GM18508 (cell line): ENCODE data around the gene NFIC.
"Not testable (repeated sequence)": the region's sequence is repeated elsewhere in the genome, so short reads cannot be mapped to it uniquely, and the experiment has no call there.

ENCODE experiments used
- ATAC-seq: cut with Tn5 transposase; IDR thresholded peaks from one replicate; pipeline ENCODE4 v1.9.1; 2021; ENCODE audit warnings: moderate number of reproducible peaks; ENCODE audit not compliant: insufficient read depth, unreplicated experiment

The NFIC gene

DNA sequence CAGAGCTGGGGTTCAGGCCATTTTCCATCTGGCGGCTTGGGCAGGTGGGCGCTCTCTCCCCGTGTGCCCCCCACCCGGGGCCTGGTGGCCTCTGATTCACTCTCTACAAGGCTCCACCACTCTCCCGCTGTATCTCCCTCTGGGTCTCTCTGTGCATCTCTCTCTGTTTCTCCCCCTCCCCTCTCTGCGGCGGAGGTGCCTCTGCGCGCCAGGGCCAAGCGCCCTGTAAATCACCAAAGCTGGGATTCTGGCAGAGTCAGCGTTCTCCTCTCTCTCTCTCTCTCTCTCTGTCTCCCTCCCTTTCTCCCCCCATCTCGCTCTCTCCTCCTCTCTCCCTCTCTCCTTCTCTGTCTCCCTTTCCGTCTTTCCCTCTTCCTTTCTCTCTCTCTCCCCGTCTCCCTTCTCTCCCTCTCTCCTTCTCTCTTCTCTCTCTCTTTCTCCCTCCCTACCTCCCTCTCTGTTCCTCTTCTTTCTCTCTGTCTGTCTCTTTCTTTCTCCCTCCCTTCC lies 3.9 kb downstream of the NFIC start:
- ATAC-seq = no peak

DNA sequence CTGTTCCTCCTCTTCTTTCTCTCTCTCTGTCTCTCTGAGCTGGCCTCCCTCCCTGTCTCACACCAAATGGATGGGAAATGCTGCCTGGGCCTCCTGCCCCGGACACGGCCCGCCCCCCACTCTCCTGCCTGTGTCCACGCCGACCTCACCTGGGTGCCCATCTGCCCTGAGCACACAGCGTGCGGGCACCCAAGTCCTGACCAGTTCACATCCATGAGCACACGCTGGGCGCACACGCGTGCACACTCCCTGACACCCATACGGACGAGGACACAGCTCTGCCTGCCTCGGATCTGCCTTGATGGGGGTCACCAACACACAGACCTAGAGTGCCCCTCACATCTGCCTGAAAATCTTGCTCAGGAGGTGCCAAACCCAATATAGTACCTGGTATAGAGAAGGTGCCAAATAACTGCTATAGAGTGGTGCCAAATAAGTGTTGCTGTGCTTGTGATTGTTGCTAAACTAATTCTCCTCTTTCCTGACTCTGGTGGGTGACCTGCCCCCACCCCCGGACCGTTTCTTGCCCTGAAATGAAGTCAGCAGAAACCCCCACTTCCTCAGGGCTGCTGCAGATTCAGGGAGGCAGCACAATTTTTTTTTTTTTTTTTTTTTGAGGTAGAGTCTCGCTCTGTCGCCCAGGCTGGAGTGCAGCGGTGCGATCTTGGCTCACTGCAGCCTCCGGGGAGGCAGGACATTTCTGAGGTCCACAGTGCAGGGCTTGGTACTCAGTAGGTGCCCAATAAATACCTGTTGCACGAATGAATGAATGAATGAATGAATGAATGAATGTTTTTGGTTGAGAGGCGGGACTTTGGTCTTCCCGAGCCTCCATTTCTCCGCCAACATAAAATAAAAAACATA lies 4.6 kb downstream of the NFIC start:
- no peak for ATAC-seq

DNA sequence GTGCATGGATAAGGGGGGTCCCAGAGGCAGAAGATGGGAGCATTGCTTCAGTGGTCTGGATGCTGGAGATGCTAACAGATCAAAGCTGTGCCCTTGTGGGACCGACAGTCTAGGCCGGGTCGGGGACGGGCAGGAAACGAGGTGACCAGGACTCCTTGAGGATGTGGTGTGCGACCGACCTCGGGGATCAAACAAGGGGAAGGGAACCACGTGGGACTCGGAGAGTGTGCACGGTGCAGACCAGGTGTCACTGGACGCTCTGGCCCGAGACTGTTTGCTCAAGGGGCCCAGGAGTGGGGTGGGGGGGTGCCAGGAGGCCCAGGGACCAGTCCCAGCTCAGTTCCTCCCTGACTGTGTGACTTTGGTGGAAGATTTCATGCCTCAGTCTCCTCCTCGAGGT lies 6.0 kb downstream of the NFIC start:
- ATAC-seq = no peak

DNA sequence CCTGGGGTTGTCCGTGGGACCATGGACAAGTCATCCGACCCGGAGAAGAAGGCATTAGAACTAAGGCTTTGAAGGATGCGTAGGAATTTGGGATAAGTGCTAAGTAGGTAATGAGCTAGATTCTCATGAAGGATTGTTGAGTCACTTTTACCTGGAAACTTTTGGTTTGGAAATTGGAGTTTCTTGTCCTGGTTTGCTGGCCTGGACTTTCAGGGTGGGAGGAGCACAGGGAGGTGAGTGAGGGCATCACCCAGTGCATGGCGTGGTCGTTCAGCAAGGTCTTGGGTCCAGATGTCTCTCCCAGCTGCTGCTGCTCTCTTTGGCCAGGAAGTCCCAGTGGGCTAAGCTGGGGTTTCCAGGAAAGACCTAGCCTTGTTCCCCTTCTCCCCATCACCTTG lies 7.6 kb downstream of the NFIC start:
- ATAC-seq = no peak

DNA sequence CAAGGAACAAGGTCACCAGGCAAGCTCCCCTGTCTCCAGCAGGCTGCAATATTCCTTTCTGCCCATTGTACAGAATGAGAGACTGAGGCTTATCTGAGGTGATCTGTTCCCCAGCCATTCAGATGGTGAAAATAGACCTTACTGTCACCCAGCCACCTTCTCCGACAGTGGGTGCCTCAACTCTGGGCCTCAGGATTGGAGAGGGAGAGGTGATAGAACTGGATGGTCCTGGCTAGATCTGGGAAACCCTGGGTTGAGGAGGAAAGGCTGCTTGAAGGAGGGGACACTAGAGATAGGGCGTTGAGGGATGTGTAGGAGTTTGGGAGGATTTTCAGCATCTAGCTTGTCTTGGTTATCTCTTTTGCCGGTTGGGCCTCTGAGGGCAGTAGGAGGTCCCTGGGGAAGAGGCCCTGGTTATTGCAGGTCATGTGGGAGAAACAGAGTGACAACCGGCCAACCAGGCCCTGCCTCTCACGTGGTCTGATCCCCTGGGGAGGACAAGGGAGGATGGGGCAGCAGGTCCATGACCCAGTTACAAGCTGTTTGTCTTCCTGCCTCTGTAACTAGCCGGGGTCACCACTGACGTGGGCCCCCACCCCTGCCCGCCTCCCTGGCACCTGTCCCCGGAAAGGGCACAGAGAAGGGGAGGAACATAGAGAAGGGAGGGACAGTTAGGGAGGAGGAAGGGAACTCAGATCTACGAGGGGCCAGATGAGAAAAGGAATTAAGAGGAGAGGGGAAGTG lies 8.2 kb downstream of the NFIC start:
- no peak for ATAC-seq

DNA sequence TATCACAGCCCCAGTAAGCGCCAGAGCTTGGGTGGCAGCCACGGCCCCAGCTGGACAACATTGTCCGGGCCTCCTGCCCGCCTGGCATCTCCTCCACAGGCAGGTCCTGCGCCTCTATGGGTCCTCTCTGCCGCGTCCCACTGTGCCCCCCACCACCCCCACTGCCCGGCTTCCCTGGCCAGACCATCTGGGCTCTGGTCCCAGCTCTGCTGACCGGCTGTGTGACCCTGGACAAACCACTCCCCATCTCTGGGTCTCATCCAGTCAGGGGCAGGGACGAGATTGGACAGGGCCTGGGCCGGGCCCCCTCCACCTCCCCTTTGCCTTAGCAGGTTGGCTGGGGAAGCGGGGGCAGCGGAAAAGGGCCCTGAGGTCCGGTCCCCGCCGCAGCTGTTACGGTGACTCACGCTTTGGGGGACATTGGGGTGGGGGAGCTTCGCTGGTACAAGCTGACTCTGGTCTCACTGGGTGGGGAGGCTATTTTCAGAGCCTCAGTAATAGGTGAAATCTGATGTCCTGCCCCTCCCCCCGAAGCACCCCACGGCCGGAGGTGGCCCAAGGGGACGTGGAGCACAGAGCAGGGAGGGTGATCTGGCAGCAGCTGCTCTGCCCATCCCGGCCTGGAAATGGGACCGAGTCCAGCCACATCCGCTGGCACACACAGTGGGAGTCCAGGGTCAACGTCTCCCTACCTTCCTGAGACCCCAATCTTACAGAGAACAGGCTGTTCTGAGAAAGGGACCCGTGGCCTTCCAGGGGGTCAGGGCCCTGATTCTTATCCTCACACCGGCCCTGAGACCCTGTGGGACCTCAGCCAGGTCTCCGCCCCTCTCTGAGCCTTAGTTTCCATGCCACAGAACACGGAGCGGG lies 9.1 kb downstream of the NFIC start:
- ATAC-seq = no peak

DNA sequence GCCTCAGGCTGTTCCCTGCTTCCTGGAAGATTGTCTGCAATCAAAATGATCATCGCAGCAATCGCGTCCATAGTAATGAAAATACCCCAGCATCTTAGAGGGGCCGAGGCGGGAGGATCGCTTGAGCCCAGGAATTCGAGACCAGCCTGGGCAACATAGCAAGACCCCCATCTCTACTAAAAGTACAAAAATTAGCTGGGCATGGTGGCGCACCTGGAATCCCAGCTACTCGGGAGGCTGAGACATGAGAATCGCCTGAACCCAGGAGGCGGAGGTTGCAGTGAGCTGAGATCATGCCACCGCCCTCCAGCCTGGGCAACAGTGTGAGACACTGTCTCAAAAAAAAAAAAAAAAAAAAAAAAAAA lies 9.7 kb downstream of the NFIC start:
- ATAC-seq = not testable (repeated sequence)

DNA sequence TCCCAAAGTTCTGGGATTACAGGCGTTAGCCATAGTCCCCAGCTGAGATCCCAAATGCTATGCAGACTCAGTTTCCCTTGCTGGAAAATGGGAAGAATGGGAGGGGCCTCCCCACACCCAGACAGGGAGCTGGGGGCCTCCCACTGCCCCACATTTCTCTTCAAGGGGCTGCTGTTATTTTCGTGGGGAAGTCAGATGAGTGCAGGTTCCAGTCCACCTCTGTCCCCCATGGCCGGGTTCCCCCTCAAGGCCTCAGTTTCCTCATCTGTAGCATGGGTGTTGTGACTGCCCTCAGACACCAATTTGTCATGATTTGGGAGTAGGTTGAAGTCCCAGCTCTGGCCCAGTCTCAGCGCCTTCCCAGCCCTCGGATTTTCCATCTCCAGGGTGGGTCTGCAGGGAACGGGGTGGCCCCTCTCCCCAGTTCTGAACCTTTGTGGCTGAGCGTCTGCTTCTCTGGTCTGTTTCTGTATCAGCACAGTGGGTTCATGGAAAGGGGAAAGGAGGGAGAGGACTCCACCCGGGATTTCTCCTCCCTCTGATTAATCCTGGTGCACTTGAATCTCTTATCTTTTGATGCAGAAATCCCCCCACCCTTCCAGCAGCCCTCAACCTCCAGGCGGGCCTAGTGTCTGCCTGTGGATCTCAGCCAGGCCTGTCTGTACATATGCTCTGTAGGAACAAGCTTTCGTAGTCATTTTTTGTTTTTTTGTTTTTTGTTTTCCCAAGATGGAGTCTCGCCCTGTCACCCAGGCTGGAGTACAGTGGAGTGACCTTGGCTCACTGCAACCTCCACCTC lies 12.2 kb downstream of the NFIC start:
- ATAC-seq = no peak

DNA sequence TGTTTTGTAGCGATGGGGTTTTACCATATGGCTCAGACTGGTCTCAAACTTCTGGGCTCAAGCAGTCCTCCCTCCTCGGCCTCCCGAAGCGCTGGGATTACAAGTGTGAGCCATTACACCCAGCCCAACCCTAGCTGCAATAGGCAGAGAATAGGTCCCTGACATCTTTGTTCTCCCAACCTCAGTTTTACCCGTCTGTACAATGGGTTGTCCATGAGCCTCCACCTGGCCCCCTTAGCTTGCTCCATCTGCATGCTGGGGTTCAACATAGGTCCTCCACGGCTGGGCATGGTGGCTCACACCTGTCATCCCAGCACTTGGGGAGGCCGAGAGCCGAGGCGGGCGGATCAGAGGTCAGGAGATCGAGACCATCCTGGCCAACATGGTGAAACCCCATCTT lies 14.4 kb downstream of the NFIC start:
- ATAC-seq = no peak

DNA sequence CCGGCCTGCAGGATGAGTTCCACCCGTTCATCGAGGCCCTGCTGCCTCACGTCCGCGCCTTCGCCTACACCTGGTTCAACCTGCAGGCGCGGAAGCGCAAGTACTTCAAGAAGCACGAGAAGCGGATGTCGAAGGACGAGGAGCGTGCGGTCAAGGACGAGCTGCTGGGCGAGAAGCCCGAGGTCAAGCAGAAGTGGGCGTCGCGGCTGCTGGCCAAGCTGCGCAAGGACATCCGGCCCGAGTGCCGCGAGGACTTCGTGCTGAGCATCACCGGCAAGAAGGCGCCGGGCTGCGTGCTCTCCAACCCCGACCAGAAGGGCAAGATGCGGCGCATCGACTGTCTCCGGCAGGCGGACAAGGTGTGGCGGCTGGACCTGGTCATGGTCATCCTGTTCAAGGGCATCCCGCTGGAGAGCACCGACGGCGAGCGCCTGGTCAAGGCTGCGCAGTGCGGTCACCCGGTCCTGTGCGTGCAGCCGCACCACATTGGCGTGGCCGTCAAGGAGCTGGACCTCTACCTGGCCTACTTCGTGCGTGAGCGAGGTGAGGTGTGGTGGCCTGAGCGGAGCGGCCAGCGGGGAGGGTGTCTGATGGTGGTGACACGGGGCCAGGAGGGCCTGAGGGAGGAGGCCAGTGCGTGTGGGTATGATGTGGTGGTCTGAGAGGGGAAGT lies 15.5 kb downstream of the NFIC start:
- ATAC-seq = no peak

DNA sequence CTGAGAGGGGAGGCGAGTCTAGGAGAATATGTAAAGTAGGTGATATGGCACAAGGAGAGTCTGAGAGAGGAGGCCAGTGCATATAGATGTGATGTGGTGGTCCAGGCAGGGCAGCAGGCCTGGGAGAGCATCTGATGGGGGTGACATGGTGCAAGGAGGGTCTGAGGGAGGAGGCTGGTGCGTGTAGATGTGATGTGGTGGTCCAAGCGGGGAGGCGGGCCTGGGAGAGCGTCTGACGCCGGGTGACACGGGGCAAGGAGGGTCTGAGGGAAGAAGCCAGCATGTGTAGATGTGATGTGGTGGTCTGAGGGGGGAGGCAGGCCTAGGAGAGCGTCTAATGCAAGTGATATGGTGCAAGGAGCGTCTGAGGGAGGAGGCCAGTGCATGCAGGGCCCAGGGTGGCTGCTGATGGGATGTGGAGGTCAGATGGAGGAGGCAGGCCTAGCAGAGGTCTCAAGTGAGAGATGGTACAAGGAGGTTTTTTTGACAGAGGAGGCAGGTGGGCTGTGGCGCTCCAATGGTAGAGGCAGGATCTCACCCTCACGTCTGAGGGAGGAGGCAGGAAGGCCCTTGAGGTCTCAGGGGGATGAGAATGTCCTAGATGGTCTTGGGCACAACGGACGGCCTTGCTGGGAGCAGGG lies 16.2 kb downstream of the NFIC start:
- no peak for ATAC-seq

DNA sequence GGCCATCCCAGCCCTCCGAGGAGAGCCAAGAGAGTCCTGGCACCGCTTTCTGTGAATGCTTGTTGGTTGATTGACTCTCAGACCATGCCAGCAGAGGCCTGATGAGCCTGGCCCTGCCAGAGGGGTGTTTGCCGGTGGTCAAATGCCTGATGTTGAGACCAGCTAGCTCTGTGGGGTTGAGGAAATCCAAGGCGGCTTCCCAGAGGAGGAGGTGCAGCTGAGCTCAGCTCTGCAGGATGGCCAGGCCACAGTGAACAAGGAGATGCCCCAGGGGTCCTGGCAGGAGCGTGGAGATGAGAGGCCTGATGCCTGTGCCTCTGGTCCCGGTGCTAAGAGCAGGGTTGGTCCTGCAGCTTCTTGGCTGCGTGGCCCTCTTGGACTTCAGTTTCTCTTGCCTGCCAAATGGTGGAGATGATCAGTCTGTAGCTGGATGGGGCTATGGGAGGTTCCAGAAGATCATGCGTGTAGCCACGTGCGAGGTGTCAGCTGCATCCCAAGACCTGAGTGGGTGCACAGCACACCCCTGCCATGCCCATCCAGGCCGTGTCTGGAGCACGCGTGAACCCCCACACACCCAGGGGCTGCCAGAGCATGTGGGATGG lies 16.8 kb downstream of the NFIC start:
- no peak for ATAC-seq

DNA sequence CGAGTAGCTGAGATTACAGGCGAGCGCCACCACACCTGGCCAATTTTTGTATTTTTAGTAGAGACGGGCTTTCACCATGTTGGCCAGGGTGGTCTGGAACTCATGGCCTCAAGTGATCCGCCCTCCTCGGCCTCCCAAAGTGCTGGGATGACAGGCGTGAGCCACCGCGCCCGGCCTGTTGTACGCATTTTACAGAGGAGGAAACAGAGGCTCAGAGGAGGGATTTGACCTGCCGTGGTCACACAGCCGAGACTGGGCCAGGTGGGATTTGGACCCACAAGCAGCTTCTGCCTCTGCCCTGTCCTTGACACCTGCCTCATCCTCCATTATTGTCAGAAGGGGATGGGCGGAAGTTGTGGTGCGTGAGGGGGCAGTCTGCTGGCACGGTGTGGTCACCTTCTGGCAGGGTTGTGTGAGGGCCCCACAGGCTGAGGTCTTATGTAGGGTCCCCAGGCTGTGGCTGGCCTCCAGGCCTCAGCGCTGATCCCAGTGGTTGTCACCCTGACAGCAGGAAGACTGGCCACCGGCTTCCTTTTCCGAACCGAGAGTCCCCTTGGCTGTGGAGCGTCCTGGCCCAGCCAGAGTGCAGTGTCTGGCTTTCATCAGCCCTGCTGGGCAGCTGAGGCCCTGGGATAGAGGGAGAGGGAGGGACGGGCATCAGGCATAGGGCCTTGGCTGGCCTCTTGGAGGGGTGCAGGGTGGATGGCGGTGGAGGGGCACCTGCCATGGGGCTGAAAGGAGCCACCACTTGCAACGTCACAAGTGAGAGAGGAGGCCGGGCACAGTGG lies 20.3 kb downstream of the NFIC start:
- no peak for ATAC-seq

DNA sequence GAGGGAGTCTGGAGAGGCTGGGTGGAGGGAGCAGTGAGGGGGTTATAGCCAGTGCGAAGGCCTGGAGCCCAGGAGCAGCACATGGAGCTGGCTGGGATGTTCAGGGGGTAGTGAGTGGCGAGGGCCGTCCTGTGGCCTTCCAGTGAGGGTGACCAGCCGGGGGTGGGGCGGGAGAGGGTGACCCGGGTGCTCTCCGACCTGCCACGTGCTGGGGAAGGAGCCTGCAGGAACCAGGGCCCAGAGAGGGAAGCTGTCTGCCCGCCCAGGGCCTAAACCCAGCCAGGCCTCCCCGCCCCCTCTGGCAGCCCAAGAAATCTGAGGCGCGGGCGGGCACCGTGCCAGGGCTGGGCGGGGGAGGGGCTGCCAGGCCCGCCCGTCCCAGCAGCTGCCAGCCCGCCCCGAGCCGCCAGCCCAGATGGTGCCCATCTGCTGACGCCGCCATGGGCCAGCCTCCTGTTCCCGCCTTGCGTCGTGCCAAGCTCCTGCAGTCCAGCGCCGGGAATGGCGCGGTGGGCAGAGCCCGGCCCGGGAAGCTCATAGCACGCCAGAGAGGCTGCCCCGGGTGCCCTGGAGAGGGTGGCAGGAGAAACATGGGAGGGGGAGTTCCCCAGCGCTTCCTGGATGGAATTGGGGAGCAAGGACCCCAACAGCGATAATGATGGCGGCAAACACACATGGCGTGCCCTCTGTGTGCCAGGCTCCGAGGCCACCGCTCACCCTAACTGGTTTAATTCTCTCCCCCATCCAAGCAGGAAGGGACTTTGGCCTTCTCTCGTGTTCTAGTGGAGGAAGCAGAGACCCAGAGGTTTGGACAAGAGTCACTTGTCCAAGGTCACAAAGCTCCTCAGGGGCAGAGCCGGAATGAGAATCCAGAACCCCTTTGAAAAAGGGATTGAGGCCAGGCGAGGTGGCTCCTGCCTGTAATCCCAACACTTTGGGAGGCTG lies 21.5 kb downstream of the NFIC start:
- ATAC-seq = no peak

DNA sequence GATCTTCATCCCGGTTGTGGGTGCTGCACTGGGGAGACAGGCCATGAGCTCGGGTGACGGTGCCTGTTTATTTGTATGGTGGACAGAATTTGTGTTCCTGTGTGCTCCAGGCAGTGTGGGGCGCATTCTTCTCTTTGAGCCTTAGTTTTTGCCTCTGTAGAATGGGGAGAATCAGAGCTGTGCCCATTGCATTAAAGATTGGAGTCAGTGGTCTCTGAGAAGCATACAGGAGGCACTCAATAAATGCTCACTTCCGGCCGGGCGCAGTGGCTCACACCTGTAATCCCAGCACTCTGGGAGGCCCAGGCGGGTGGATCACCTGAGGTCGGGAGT lies 23.0 kb downstream of the NFIC start:
- no peak for ATAC-seq

DNA sequence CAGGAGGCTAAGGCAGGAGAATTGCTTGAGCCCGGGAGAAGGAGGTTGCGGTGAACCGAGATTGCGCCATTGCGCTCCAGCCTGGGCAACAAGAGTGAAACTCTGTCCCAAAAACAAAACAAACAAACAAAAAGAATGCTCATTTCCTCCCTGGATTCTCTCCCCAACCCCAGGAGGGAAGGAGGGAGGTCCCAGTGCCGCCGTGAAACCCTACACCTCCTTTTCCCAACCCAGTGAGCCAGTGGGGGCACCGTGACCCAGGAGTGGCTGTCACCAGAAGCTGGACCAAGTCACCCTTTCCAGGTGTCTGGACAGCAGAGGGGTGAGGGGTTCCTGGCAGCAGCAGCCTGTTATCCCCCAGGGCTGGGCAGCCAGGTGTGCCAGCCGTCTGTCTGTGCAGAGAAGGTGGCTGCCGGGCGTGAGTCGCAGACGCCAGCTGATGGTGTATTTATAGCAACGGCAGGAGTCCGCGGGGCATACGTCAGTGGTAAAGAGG lies 23.5 kb downstream of the NFIC start:
- ATAC-seq = no peak

DNA sequence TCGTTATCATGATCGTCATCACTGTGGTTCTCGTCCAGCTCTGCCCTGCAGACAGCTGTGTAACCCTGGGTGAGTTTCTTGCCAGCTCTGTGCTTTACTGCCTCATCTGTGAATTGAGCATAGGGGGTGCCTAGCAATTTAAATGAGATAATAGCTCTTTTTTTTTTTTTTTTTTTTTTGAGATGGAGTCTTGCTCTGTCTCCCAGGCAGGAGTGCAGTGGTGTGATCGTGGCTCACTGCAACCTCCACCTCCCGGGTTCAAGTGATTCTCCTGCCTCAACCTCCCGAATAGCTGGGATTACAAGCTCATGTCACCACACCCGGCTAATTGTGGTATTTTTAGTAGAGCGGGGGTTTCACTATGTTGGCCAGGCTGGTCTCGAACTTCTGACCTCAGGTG lies 25.5 kb downstream of the NFIC start:
- ATAC-seq = not testable (repeated sequence)
